ENCODE data around the gene CNNM3.

- TF ChIP-seq EZH2 (IDR thresholded peaks at IDR 0.05; ENCODE audit: insufficient read depth, poor library complexity, severe bottlenecking), result no peak
- TF ChIP-seq EZH2phosphoT487 (IDR thresholded peaks at IDR 0.05; ENCODE audit: insufficient read depth, low read depth), result no peak
These were observed 47.9 kb upstream of the CNNM3 start for GRCh38 chr2:96768083-96768561.
